GM12892 (cell line): ENCODE data around the gene ASAP3.
"Not testable (repeated sequence)": the region's sequence is repeated elsewhere in the genome, so short reads cannot be mapped to it uniquely, and the experiment has no call there.

Experiments used
- DNase-seq: peaks from one replicate; pipeline ENCODE4 v3.0.0; 2011; ENCODE audit not compliant: insufficient read length
- FAIRE-seq: peaks from 2 replicates; lab custom pipeline; 2011; peaks lifted over from hg19 to GRCh38; lab: Jason Lieb, UNC
- POLR2A ChIP-seq: IDR thresholded peaks from 2 replicates; pipeline ENCODE4 v1.6.1; 2011; ENCODE audit warnings: low read depth, low read length, control low read depth
- POLR2AphosphoS5 ChIP-seq: IDR thresholded peaks from 2 replicates; pipeline ENCODE4 v1.6.1; 2011; ENCODE audit warnings: low read depth, low read length, control low read depth
- TAF1 ChIP-seq: IDR thresholded peaks from 2 replicates; pipeline ENCODE4 v1.6.1; 2011; ENCODE audit warnings: low read depth, mild to moderate bottlenecking, control low read depth, low read length, borderline replicate concordance

Gene ASAP3

GRCh38 chr1:23380719-23381118 lies 103.3 kb downstream of the ASAP3 start:
- no peak for DNase-seq
- no peak for FAIRE-seq
- no peak for TF ChIP-seq POLR2AphosphoS5
- no peak for TF ChIP-seq POLR2A
- TF ChIP-seq TAF1, result no peak

GRCh38 chr1:23380236-23380635 lies 103.7 kb downstream of the ASAP3 start:
- not testable (repeated sequence) for DNase-seq, FAIRE-seq
